ENCODE data around the gene IVL.

The IVL gene

DNA sequence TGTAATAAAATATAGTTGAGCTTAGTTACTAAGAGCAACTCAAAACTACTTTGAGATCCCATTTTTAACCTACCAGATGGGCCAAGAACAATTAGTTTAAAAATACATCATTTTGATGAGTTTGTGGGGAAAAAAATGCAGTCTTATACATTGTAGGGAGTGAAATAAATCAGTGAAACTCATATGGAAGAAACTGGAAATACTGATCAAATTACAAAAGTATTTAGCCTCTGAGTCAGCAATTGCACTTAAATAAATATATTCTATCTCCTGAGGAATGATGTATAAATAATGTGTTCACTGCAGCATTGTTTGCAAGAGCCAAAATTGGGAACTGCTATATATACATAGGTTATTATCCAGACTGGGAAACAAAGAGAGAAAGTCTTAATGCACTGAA, 34.9 kb upstream of the IVL start:
- Histone ChIP-seq H3K4me1 (ENCODE audit: control insufficient read depth, insufficient read depth, low read length, poor library complexity, severe bottlenecking) (no peaks in the 10 kb centered on the region), H3K4me3 (ENCODE audit: extremely low read depth, insufficient read depth, low read length, poor library complexity, severe bottlenecking) (no peak overlapping the region), H3K27ac (ENCODE audit: low read depth, low read length, severe bottlenecking) (no peak overlapping the region), H3K9me3 (ENCODE audit: control insufficient read depth, low read length) (no peaks in the 10 kb centered on the region), H3K36me3 (ENCODE audit: control insufficient read depth, insufficient read depth, low read length) (no peaks in the 10 kb centered on the region)

DNA sequence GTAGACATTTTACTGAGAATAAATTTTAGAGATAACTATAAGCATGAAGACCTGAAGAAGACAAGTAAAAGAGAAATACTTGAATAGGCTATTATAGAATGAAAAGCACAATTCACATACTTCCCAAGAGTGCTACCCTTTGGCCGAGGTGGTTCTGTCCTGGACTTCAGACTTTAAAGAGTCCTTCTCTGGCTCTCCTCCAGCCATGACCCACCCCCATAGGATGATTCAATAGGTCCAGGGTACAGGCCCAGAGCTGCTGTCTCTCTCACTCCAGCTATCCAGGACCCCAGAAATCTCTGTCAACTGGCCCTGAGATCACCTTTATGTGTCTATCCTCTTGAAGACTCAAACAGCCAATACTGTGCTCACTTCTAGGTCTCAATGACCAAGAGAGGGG, 31.5 kb upstream of the IVL start:
- 54 to 71% methylated on average over 1 of the region's 1 CpG for WGBS, 2 experiments (ENCODE audit: insufficient coverage in 2 of 2)
- Histone ChIP-seq H3K4me3 (ENCODE audit: extremely low read depth, insufficient read depth, low read length, poor library complexity, severe bottlenecking) (no peak overlapping the region), H3K27ac (ENCODE audit: low read depth, low read length, severe bottlenecking) (no peak overlapping the region), H3K36me3 (ENCODE audit: control insufficient read depth, insufficient read depth, low read length) (no peaks in the 10 kb centered on the region), H3K4me1 (ENCODE audit: control insufficient read depth, insufficient read depth, low read length, poor library complexity, severe bottlenecking) (no peaks in the 10 kb centered on the region), H3K9me3 (ENCODE audit: control insufficient read depth, low read length) (peaks cover 9% of the 10 kb centered on the region)

DNA sequence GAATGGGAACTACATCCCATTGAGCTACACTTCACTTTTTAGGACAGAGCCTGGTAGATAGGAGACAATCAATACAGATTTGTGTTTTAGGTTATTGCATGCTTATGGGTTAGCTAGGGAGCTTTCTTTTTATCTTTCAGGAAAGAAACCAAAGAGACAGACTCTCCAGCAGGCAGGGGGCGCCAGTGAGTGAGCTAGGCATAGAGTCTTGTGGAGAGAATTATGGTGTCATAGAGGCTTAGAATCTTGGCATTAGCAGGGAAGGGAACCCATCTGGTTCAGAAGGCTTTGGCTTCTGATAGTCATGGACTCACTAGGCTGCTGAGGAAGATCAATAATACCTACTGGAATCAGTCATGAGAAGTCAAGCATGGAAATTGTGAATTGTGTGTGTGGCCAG, 30.3 kb upstream of the IVL start, which contains the start of gene SMCP:
Gene SMCP, plus strand, starts transcription at position 281 of the 400 bp plus-strand sequence. CDS start 6,101 bp downstream, outside the sequence.
- no peaks in the 10 kb centered on the region for H3K4me1 ChIP-seq (ENCODE audit: control insufficient read depth, insufficient read depth, low read length, poor library complexity, severe bottlenecking)
- H3K4me3 ChIP-seq (ENCODE audit: extremely low read depth, insufficient read depth, low read length, poor library complexity, severe bottlenecking), result no peak within 1 kb of the TSS
- H3K27ac ChIP-seq (ENCODE audit: low read depth, low read length, severe bottlenecking), result no peak within 1 kb of the TSS
- H3K9me3 ChIP-seq (ENCODE audit: control insufficient read depth, low read length), result peaks cover 9% of the 10 kb centered on the region
- H3K36me3 ChIP-seq (ENCODE audit: control insufficient read depth, insufficient read depth, low read length), result no peaks in the 10 kb centered on the region
- 0% methylated on average over 1 of the region's 1 CpG for WGBS, 2 experiments (ENCODE audit: insufficient coverage in 2 of 2)

DNA sequence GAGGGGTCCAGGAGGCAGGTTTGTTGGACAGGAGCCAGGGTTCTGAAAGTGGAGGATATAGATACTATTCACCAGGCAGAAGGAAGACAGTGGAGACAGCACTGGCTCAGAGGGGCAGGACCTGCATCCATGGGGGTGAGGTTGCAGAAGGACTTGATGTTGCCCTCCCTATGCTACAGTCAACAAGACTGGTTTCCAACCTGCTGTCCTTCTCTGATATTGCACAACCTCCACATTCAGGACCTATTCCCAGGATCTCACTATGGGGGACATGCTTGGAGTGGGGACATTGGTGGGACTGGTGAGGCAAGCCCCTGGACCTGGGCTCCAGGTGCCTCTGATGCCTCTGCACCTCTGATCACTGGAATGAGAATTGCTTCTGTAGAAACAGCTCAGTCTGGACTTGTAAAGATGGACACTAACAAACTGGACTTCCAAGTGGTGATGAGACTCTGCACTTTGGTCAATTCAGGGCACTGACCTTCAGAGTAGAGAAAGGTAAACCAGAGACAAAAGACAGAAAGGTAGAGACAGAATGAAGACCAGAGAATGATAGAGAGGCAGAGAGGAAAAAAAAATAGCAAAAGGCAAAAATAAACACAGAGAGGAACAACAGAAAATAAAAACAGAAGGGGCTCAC, 28.7 kb upstream of the IVL start:
- Histone ChIP-seq H3K4me3 (ENCODE audit: extremely low read depth, insufficient read depth, low read length, poor library complexity, severe bottlenecking) (no peak overlapping the region), H3K9me3 (ENCODE audit: control insufficient read depth, low read length) (peaks cover 12% of the 10 kb centered on the region), H3K36me3 (ENCODE audit: control insufficient read depth, insufficient read depth, low read length) (no peaks in the 10 kb centered on the region), H3K4me1 (ENCODE audit: control insufficient read depth, insufficient read depth, low read length, poor library complexity, severe bottlenecking) (no peaks in the 10 kb centered on the region), H3K27ac (ENCODE audit: low read depth, low read length, severe bottlenecking) (no peak overlapping the region)

DNA sequence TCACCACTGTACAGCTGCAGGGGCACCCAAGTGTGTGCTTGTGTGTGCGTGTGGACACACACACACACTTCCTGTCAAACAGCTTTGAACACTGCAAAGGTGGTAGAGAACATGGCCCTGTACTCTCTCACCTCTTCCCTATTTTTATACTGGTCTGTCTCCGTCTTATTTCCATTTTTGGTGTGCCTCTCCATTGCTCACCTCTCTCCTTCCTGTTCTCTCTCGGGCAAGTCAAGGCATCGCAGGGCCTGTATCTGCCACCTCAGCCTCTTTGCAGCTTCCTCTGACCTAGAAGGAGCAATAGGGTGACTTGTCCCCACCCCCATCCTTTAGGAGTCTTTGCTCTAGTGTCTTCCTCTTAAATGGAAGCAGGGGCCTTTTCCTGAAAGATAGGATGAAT, 28.0 kb upstream of the IVL start:
- WGBS, 2 experiments (ENCODE audit: insufficient coverage in 2 of 2), result 73 to 80% methylated on average over 2 to 4 of the region's 4 CpGs

DNA sequence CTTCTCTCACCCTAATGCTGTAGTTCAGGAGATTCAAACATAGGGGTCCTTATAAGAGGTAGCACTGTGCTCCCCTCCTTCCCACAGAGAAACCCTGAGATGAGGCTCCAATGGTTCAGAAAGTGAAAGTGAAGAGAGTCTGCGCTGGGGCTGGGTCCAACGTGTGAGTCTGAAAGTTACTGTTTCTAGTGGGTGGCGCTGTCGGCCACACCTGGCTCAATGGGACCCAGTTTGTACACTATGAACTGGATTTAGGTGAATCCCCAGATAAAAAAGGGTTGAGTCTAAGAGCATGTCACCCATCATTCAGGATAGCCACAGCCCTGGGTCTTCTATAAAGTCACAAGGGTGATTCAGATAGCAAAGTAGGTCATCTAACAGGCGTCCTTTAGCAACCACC, 27.4 kb upstream of the IVL start:
- 79 to 89% methylated on average over 4 of the region's 5 CpGs for WGBS, 2 experiments (ENCODE audit: insufficient coverage in 2 of 2)
- Histone ChIP-seq H3K4me3 (ENCODE audit: extremely low read depth, insufficient read depth, low read length, poor library complexity, severe bottlenecking) (no peak overlapping the region), H3K27ac (ENCODE audit: low read depth, low read length, severe bottlenecking) (no peak overlapping the region), H3K9me3 (ENCODE audit: control insufficient read depth, low read length) (peaks cover 13% of the 10 kb centered on the region), H3K4me1 (ENCODE audit: control insufficient read depth, insufficient read depth, low read length, poor library complexity, severe bottlenecking) (no peaks in the 10 kb centered on the region), H3K36me3 (ENCODE audit: control insufficient read depth, insufficient read depth, low read length) (no peaks in the 10 kb centered on the region)

More for the DNA sequence above, 28.0 kb upstream of the IVL start:
- Histone ChIP-seq H3K4me1 (ENCODE audit: control insufficient read depth, insufficient read depth, low read length, poor library complexity, severe bottlenecking) (no peaks in the 10 kb centered on the region), H3K4me3 (ENCODE audit: extremely low read depth, insufficient read depth, low read length, poor library complexity, severe bottlenecking) (no peak overlapping the region), H3K27ac (ENCODE audit: low read depth, low read length, severe bottlenecking) (no peak overlapping the region), H3K9me3 (ENCODE audit: control insufficient read depth, low read length) (peaks cover 13% of the 10 kb centered on the region), H3K36me3 (ENCODE audit: control insufficient read depth, insufficient read depth, low read length) (no peaks in the 10 kb centered on the region)

DNA sequence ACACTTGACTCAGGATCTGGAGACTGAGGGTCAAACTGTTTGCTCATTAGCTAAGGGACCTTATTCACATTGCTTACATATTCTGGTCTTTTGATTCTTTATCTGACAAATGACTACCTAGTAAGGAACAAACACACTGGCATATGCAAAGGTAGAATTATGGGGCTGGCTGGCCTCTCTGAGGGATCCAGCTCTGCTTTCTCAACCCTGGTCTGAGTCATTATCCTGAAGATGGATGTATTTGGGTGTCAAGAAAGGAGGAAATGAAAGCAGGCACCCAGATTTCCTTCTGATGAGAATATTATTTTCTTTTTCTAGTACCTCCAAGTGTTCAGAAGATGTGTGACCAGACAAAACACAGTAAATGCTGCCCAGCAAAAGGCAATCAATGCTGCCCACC, 24.3 kb upstream of the IVL start:
- no peak overlapping the region for H3K4me3 ChIP-seq (ENCODE audit: extremely low read depth, insufficient read depth, low read length, poor library complexity, severe bottlenecking)
- no peaks in the 10 kb centered on the region for H3K4me1 ChIP-seq (ENCODE audit: control insufficient read depth, insufficient read depth, low read length, poor library complexity, severe bottlenecking)
- no peaks in the 10 kb centered on the region for H3K36me3 ChIP-seq (ENCODE audit: control insufficient read depth, insufficient read depth, low read length)
- H3K9me3 ChIP-seq (ENCODE audit: control insufficient read depth, low read length), result peaks cover 13% of the 10 kb centered on the region
- no peak overlapping the region for H3K27ac ChIP-seq (ENCODE audit: low read depth, low read length, severe bottlenecking)

DNA sequence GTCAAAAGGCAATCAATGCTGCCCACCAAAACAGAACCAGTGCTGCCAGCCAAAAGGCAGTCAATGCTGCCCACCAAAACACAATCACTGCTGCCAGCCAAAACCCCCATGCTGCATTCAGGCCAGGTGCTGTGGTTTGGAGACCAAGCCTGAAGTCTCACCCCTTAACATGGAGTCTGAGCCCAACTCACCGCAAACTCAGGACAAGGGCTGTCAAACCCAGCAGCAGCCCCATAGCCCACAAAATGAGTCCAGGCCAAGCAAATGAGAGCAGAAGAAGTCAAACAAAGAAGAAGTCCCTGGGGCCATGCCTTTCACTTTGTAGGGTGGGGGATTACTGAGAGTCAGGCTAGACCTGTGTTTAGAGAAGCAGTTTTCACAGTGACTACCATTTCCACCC, 23.8 kb upstream of the IVL start:
- Histone ChIP-seq H3K36me3 (ENCODE audit: control insufficient read depth, insufficient read depth, low read length) (no peaks in the 10 kb centered on the region), H3K9me3 (ENCODE audit: control insufficient read depth, low read length) (peaks cover 13% of the 10 kb centered on the region), H3K4me1 (ENCODE audit: control insufficient read depth, insufficient read depth, low read length, poor library complexity, severe bottlenecking) (no peaks in the 10 kb centered on the region), H3K27ac (ENCODE audit: low read depth, low read length, severe bottlenecking) (no peak overlapping the region), H3K4me3 (ENCODE audit: extremely low read depth, insufficient read depth, low read length, poor library complexity, severe bottlenecking) (no peak overlapping the region)
- 100% methylated on average over 1 of the region's 1 CpG for WGBS, 2 experiments (ENCODE audit: insufficient coverage in 2 of 2)

DNA sequence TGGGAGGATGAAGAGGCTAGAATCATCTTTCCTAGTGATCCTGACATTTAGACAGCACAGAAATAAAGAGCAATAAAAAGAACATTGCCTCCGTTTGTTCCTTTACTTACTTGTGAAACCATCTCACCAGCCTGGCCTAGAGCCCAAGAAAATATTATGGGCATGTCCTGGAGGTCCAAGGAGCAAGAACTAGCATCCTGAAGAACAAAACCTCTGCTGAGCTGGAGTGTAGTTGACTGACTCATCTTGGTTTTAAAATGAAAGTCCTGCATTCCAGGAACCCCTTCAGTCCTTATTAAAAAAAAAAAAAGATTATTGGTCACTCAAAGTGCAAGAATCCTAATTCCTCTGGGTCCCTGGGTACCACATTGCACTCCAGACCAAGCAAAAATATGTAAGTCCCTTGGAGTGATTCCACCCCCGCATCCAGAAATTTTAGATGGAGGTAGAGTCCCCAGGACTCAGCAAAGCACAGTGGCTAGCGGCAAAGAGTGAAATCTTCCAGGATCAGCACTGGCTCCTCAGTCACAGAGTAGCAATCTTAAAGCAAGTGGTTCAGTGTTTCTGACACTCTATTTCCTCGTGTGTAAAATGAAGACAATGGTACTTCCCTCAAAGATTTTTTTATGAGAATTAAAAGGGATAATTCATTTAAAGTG, 23.3 kb upstream of the IVL start:
- Histone ChIP-seq H3K27ac (ENCODE audit: low read depth, low read length, severe bottlenecking) (no peak overlapping the region), H3K4me1 (ENCODE audit: control insufficient read depth, insufficient read depth, low read length, poor library complexity, severe bottlenecking) (no peaks in the 10 kb centered on the region), H3K9me3 (ENCODE audit: control insufficient read depth, low read length) (peaks cover 13% of the 10 kb centered on the region), H3K4me3 (ENCODE audit: extremely low read depth, insufficient read depth, low read length, poor library complexity, severe bottlenecking) (no peak overlapping the region), H3K36me3 (ENCODE audit: control insufficient read depth, insufficient read depth, low read length) (no peaks in the 10 kb centered on the region)
- 69 to 100% methylated on average over 1 to 2 of the region's 4 CpGs for WGBS, 2 experiments (ENCODE audit: insufficient coverage in 2 of 2)

DNA sequence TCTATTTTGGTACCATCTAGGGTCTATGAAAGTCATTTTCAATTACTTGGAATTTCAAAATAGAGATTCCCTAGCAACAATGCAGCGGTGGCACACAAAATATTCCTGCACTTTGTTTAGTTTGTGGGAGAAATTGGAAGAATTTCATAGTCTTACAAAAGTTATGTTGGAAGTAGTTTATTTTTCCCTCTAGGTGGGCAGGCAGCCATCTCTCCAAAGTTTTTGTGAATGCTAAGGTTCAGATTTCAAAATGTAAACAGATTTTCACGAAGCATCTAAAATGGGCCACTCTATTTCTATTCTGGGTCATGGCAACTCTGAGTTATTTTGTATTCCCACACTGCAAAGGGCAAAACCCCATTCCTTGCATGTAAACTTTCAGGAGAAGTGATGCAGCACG, 22.3 kb upstream of the IVL start:
- Histone ChIP-seq H3K4me1 (ENCODE audit: control insufficient read depth, insufficient read depth, low read length, poor library complexity, severe bottlenecking) (no peaks in the 10 kb centered on the region), H3K9me3 (ENCODE audit: control insufficient read depth, low read length) (peaks cover 5% of the 10 kb centered on the region), H3K4me3 (ENCODE audit: extremely low read depth, insufficient read depth, low read length, poor library complexity, severe bottlenecking) (no peak overlapping the region), H3K27ac (ENCODE audit: low read depth, low read length, severe bottlenecking) (no peak overlapping the region), H3K36me3 (ENCODE audit: control insufficient read depth, insufficient read depth, low read length) (no peaks in the 10 kb centered on the region)
- 40 to 43% methylated on average over 2 of the region's 3 CpGs for WGBS, 2 experiments (ENCODE audit: insufficient coverage in 2 of 2)

DNA sequence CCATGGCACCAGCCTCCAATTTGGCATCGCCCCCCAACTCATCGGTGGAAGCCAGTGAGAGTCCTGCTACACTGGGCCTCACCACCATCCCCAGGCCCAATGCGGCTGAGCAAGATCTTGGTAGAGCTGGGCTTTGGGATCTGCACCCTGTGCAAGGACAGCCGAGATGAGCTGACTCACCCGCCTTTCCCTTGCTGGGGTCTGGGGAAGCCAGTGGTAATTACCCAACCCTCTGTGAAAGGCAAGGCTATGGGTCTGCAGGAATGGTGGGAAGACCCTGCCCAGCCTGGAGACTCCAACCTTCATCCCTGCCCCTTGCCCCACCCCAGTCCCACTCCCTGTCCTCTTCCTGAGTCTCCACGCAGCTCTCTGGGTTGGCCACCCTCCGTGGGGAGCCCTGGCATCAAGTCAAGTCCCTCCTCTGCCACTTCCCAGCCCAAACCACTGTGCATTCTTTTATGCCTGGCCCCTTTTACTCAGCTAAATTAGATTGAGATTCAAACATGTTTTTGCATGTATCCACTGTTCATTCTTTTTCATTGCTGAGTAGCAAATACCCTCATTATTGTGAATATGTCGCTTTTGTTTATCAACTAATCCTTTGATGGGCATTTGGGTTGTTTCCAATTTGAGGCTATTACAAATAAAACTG, 21.5 kb upstream of the IVL start:
- H3K27ac ChIP-seq (ENCODE audit: low read depth, low read length, severe bottlenecking), result no peak overlapping the region
- H3K36me3 ChIP-seq (ENCODE audit: control insufficient read depth, insufficient read depth, low read length), result no peaks in the 10 kb centered on the region
- H3K4me3 ChIP-seq (ENCODE audit: extremely low read depth, insufficient read depth, low read length, poor library complexity, severe bottlenecking), result no peak overlapping the region
- 23 to 45% methylated on average over 3 to 5 of the region's 8 CpGs for WGBS, 2 experiments (ENCODE audit: insufficient coverage in 2 of 2)
- H3K9me3 ChIP-seq (ENCODE audit: control insufficient read depth, low read length), result peaks cover 4% of the 10 kb centered on the region
- H3K4me1 ChIP-seq (ENCODE audit: control insufficient read depth, insufficient read depth, low read length, poor library complexity, severe bottlenecking), result no peaks in the 10 kb centered on the region
